Heart right ventricle (tissue), 16 donors: ENCODE results near the gene FRMPD1. TPM values are rescaled to one million over a fixed set of nuclear protein-coding genes. Genes with fewer than 3 reads are reported as not detected.

Experiments
- ATAC-seq, 8 donors: fragments of 200-7000 bp; cut with Tn5 transposase; one replicate each; pipeline ENCODE4 v1.9.1; 2020; ENCODE audit warnings: mild to moderate bottlenecking in 8 of 8, moderate library complexity in 8 of 8, moderate number of reproducible peaks in 1 of 8
- DNase-seq, 2 donors: peaks; one replicate each; pipeline ENCODE4 v3.0.0-alpha.2; 2020
- H3K27ac ChIP-seq, 10 donors: fragments of 200-600 bp; sonication (generic) in 2 of 10; one replicate each; pipeline versions ENCODE4 v1.5.0 to v1.8.0; 2020 to 2022; ENCODE audit warnings: mild to moderate bottlenecking in 3 of 10
- H3K27me3 ChIP-seq, 7 donors: fragments of 200-600 bp; one replicate each; pipeline ENCODE4 v1.8.0; 2021 to 2022; ENCODE audit warnings: mild to moderate bottlenecking in 2 of 7
- H3K36me3 ChIP-seq, 9 donors: fragments of 200-600 bp; sonication (generic) in 1 of 9; one replicate each; pipeline versions ENCODE4 v1.5.0 to v1.8.0; 2020 to 2022; ENCODE audit warnings: mild to moderate bottlenecking in 2 of 9
- H3K4me1 ChIP-seq, 9 donors: fragments of 200-600 bp; sonication (generic) in 1 of 9; one replicate each; pipeline versions ENCODE4 v1.5.0 to v1.8.0; 2020 to 2022; ENCODE audit warnings: mild to moderate bottlenecking in 4 of 9
- H3K4me3 ChIP-seq, 10 donors: fragments of 200-600 bp; sonication (generic) in 2 of 10; one replicate each; pipeline versions ENCODE4 v1.5.0 to v1.8.0; 2020 to 2022; ENCODE audit warnings: mild to moderate bottlenecking in 7 of 10, moderate library complexity in 2 of 10
- H3K9me3 ChIP-seq, 11 donors: fragments of 200-600 bp in 10 of 11; sonication (generic) in 2 of 11; one replicate each; pipeline versions ENCODE4 v1.5.0 to v1.8.0; 2013 to 2022; ENCODE audit warnings: mild to moderate bottlenecking in 2 of 11, control low read depth in 1 of 11, moderate library complexity in 1 of 11
- WGBS, 2 donors: extraction: QIAGEN DNeasy Blood & Tissue Kit; methylation state at CpG; one replicate each; pipeline ENCODE4 v1.1.7; 2013; ENCODE audit warnings: inconsistent platforms in 1 of 2; 5-methylcytosine and 5-hydroxymethylcytosine counted together
- intact Hi-C, 10 donors: fragments of 100-400 bp; cut with DNase I; formaldehyde crosslinking; loops; one replicate each; pipeline versions ENCODE4 v1.11.1 to v1.14.2; 2022
- polyA plus RNA-seq, 2 donors: library from polyadenylated mRNA; stranded (reverse); fragments of 200-250 nt; gene quantifications; one replicate each; pipeline ENCODE4 v1.2.3, GENCODE V29; 2013
- total RNA-seq, 10 donors: library from RNA; stranded (reverse); fragmentation: NEBNext Ultra II Directional in 3 of 10; extraction: Animal tissue kit (Norgen Biotek cat#: 25700) in 3 of 10; gene quantifications; one replicate each; pipeline versions ENCODE4 v1.2.1 to v1.2.4, GENCODE V29; 2021 to 2023
- TF ChIP-seq, protein P1 (sequence below), 9 donors: fragments of 200-600 bp; sonication (generic) in 2 of 9; IDR thresholded peaks; one replicate each; pipeline versions ENCODE4 v1.5.0 to v1.8.0; 2021 to 2022; ENCODE audit warnings: antibody characterized with exemption in 9 of 9, mild to moderate bottlenecking in 5 of 9, moderate library complexity in 1 of 9
- donor health status: Arrhythmogenic right ventricular cardiomyopathy.
- donor health status: ischemic (EF 13 %, LVEDD 7.1; RV severe dilation, severe dysfunction).
- donor health status: healthy with polysubstance abuse.
- donor health status: DM: no; HTN: yes; CAD: no.
- donor health status: DM: no; HTN: no; CAD: no.
- donor health status: ischemic (EF 25% LVEDD 6.9; RV normal size, moderate dysfunction).
- donor health status: ischemic (EF 25% LVEDD 5.7; RV mildly dilated, moderate dysfunction).
- donor health status: healthy.
- donor health status: DM: yes; HTN: yes; CAD: no.
- donor health status: Ischemic cardiomyopathy.
- donor health status: ischemic (EF 35%, LVEDD 5.7; RV mildly dilated, moderate dysfunction).
- donor health status: nonischemic (EF 11% LVEDD 7.7; RV severe dilation, severe dysfunction).
- donor health status: DM: yes; HTN: yes; CAD: no.
- donor health status: PGD.
- donor health status: ischemic (EF 29% LVEDD 5.4; RV normal size, mild dysfunction).
- donor health status: nonischemic (EF 23%, LVEDD 6.1; RV moderate dilation, normal function).

The FRMPD1 gene
- total and polyA plus RNA-seq, 12 donors, result 0.03 to 1.7 (median 0.63) TPM

DNA sequence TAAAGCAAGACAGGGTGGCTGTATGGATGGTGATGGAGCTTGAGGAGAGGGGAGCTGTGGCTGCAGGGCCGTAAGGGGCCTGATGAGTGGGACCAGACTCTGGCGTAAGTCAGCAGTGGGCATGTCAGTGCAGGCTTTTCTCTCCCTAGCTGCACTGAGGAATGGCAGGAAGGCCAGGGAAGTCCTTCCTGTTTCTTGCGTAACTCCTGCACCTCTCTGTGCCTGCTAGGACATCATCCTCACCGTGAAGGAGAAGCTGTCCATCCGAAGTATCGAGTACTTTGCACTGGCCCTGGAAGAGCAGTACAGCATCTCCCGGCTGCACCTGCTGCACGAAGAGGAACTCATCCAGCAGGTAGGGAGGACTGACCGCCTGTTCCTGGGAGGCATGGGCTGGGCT, 78.7 kb downstream of the FRMPD1 start:
- no peak for ATAC-seq

DNA sequence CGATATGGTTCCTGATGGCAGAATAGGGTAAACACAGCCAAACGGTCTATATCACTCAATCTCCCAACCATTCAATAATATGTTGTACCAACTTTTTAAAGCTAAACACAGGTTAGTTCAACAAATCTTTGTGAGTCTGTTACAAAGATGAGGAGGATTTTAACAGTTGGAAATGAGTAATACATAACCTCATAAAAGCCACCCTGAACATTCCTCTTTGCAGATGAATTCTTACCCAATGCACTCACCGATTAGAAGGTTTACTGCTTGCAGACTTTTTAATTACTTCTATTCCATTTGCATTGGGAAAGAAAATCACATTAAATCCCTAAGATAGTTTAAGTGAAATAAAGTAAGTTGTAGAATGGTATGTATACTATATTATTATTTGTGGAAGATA, 79.5 kb downstream of the FRMPD1 start:
- WGBS, 2 donors, result 83 to 85% methylated on average over 3 of the region's 3 CpGs
- peaks cover 0 to 18% (median 0%) of the 10 kb centered on the region in 7 donors for H3K27me3 ChIP-seq
- TF ChIP-seq, protein P1, sequence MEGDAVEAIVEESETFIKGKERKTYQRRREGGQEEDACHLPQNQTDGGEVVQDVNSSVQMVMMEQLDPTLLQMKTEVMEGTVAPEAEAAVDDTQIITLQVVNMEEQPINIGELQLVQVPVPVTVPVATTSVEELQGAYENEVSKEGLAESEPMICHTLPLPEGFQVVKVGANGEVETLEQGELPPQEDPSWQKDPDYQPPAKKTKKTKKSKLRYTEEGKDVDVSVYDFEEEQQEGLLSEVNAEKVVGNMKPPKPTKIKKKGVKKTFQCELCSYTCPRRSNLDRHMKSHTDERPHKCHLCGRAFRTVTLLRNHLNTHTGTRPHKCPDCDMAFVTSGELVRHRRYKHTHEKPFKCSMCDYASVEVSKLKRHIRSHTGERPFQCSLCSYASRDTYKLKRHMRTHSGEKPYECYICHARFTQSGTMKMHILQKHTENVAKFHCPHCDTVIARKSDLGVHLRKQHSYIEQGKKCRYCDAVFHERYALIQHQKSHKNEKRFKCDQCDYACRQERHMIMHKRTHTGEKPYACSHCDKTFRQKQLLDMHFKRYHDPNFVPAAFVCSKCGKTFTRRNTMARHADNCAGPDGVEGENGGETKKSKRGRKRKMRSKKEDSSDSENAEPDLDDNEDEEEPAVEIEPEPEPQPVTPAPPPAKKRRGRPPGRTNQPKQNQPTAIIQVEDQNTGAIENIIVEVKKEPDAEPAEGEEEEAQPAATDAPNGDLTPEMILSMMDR (IDR thresholded peaks at IDR 0.05), result no peak
- H3K4me1 ChIP-seq, result no peaks in the 10 kb centered on the region
- intact Hi-C loops, result loop anchor here in 2 of 10 donors (10.0 kb wide), 2 partner anchors 65 to 625 kb away; no protein-coding TSS in a partner anchor
- DNase-seq, result no peak
- no peak overlapping the region for H3K4me3 ChIP-seq
- no peak overlapping the region for H3K27ac ChIP-seq
- H3K9me3 ChIP-seq, result no peaks in the 10 kb centered on the region
- H3K36me3 ChIP-seq, result no peaks in the 10 kb centered on the region
- ATAC-seq, result no peak

More for the DNA sequence above, 78.7 kb downstream of the FRMPD1 start:
- intact Hi-C loops, result loop anchor here in 1 of 10 donors (5.0 kb wide), 1 partner anchor 52 kb away; no protein-coding TSS in a partner anchor
- peaks cover 0 to 18% (median 0%) of the 10 kb centered on the region in 7 donors for H3K27me3 ChIP-seq
- no peaks in the 10 kb centered on the region for H3K9me3 ChIP-seq
- DNase-seq, result no peak
- TF ChIP-seq, protein P1 (IDR thresholded peaks at IDR 0.05), result no peak
- H3K36me3 ChIP-seq, result no peaks in the 10 kb centered on the region
- H3K4me3 ChIP-seq, result no peak overlapping the region
- 85 to 90% methylated on average over 9 of the region's 9 CpGs for WGBS, 2 donors
- H3K4me1 ChIP-seq, result no peaks in the 10 kb centered on the region
- H3K27ac ChIP-seq, result no peak overlapping the region

- Histone ChIP-seq H3K36me3 (no peaks in the 10 kb centered on the region), H3K9me3 (no peaks in the 10 kb centered on the region), H3K27ac (no peak overlapping the region), H3K4me1 (no peaks in the 10 kb centered on the region), H3K4me3 (no peak overlapping the region), H3K27me3 (peaks cover 0 to 18% (median 0%) of the 10 kb centered on the region in 7 donors)
- WGBS, 2 donors, result 46 to 58% methylated on average over 5 of the region's 5 CpGs
- intact Hi-C loops, result loop anchor here in 2 of 10 donors (10.0 kb wide), 2 partner anchors 64 to 624 kb away; no protein-coding TSS in a partner anchor
- ATAC-seq (no peak), DNase-seq (no peak)
- TF ChIP-seq, protein P1 (IDR thresholded peaks at IDR 0.05), result no peak
Observed at GRCh38 chr9:37730839-37731238, 80.1 kb downstream of the FRMPD1 start.

- no peaks in the 10 kb centered on the region for H3K9me3 ChIP-seq
- ATAC-seq (no peak), DNase-seq (no peak)
- intact Hi-C loops, result loop anchor here in 2 of 10 donors (10.0 kb wide), 2 partner anchors 63 to 623 kb away; no protein-coding TSS in a partner anchor
- H3K36me3 ChIP-seq, result no peaks in the 10 kb centered on the region
- TF ChIP-seq, protein P1 (IDR thresholded peaks at IDR 0.05), result no peak
- peaks cover 0 to 18% (median 0%) of the 10 kb centered on the region in 7 donors for H3K27me3 ChIP-seq
- H3K4me3 ChIP-seq, result no peak overlapping the region
- 62 to 70% methylated on average over 10 of the region's 10 CpGs for WGBS, 2 donors
- H3K4me1 ChIP-seq, result no peaks in the 10 kb centered on the region
- no peak overlapping the region for H3K27ac ChIP-seq
Observed at GRCh38 chr9:37732086-37732741, 81.5 kb downstream of the FRMPD1 start.
